HepG2 (cell line): ENCODE data around the gene GPATCH4. TPM values are rescaled to one million over a fixed set of nuclear protein-coding genes. Genes with fewer than 3 reads are reported as not detected.

Experiments used
- GTF3A ChIP-seq: sonication (generic); formaldehyde crosslinking; conservative IDR thresholded peaks from 2 replicates; pipeline ENCODE4 v1.4.0; 2020; ENCODE audit warnings: mild to moderate bottlenecking, missing genetic modification reagents
- KLF6 ChIP-seq: IDR thresholded peaks from 2 replicates; pipeline ENCODE4 v1.8.0; 2016; ENCODE audit warnings: missing biosample characterization, missing genetic modification reagents
- SAP130 ChIP-seq: IDR thresholded peaks from 2 replicates; pipeline ENCODE4 v1.6.1; 2016; ENCODE audit warnings: low read depth
- SP1 ChIP-seq, 2 experiments: fragments of 450-650 bp in 1 of 2; sonication (generic) in 1 of 2; formaldehyde crosslinking in 1 of 2; IDR thresholded peaks; 2 replicates each; pipeline versions ENCODE4 v1.4.0 to v1.6.1; 2016 to 2020; ENCODE audit warnings: missing genetic modification reagents in 1 of 2
- TGIF2 ChIP-seq: IDR thresholded peaks from 2 replicates; pipeline ENCODE4 v1.6.1; 2016; ENCODE audit warnings: control low read depth, missing compliant biosample characterization
- THYN1 ChIP-seq: sonication (generic); formaldehyde crosslinking; IDR thresholded peaks from 2 replicates; pipeline ENCODE4 v1.8.1; 2023; ENCODE audit warnings: low read depth, mild to moderate bottlenecking, moderate library complexity, missing genetic modification reagents, borderline replicate concordance
- ZFP82 ChIP-seq: sonication (generic); formaldehyde crosslinking; IDR thresholded peaks from 2 replicates; pipeline ENCODE4 v1.5.1; 2020; ENCODE audit warnings: mild to moderate bottlenecking, missing genetic modification reagents, borderline replicate concordance
- ZMAT3 ChIP-seq: sonication (generic); formaldehyde crosslinking; conservative IDR thresholded peaks from 2 replicates; pipeline ENCODE4 v1.7.0; 2021; ENCODE audit warnings: missing genetic modification reagents
- ZNF136 ChIP-seq: sonication (generic); formaldehyde crosslinking; IDR thresholded peaks from 2 replicates; pipeline ENCODE4 v1.8.1; 2022; ENCODE audit warnings: low read depth, mild to moderate bottlenecking, moderate library complexity, missing genetic modification reagents
- ZNF142 ChIP-seq: sonication (generic); formaldehyde crosslinking; IDR thresholded peaks from 2 replicates; pipeline ENCODE4 v1.4.0; 2020; ENCODE audit warnings: missing genetic modification reagents
- ZNF225 ChIP-seq: sonication (generic); formaldehyde crosslinking; IDR thresholded peaks from 2 replicates; pipeline ENCODE4 v1.4.0; 2020; ENCODE audit warnings: mild to moderate bottlenecking, missing genetic modification reagents
- ZNF350 ChIP-seq: sonication (generic); formaldehyde crosslinking; IDR thresholded peaks from 2 replicates; pipeline ENCODE4 v1.4.0; 2020; ENCODE audit warnings: mild to moderate bottlenecking, low read depth, missing genetic modification reagents, borderline replicate concordance
- ZNF564 ChIP-seq: sonication (generic); formaldehyde crosslinking; IDR thresholded peaks from 2 replicates; pipeline ENCODE4 v1.8.1; 2023; ENCODE audit warnings: mild to moderate bottlenecking, missing genetic modification reagents
- polyA plus RNA-seq, 8 experiments: library from polyadenylated mRNA; depleted of rRNA in 3 of 8; stranded (reverse) in 7 of 8; unstranded in 1 of 8; fragments of >200 nt; fragmentation: Illumina TruSeq in 4 of 8; extraction: Trizol in 4 of 8; gene quantifications; 2 replicates each; pipeline versions ENCODE4 v1.2.1 to v1.2.3, GENCODE V29; 2011 to 2016; ENCODE audit warnings: low read depth in 4 of 8, missing spikeins in 1 of 8, mixed read lengths in 1 of 8; ENCODE audit not compliant: insufficient read depth in 1 of 8
- total RNA-seq, 5 experiments: library from RNA; depleted of rRNA; stranded (reverse); fragments of >200 nt; fragmentation: Illumina TruSeq; extraction: Trizol; gene quantifications; 2 replicates each; pipeline ENCODE4 v1.2.3, GENCODE V29; 2016; ENCODE audit warnings: low read depth in 1 of 5
- TF ChIP-seq, protein P1 (sequence below): sonication (generic); formaldehyde crosslinking; IDR thresholded peaks from 2 replicates; pipeline ENCODE4 v1.9.0; 2021; ENCODE audit warnings: missing genetic modification reagents, borderline replicate concordance
- TF ChIP-seq, protein P2 (sequence below): sonication (generic); formaldehyde crosslinking; IDR thresholded peaks from 2 replicates; pipeline ENCODE4 v1.4.0; 2020; ENCODE audit warnings: missing genetic modification reagents, borderline replicate concordance
- TF ChIP-seq, protein P3 (sequence below): sonication (generic); formaldehyde crosslinking; IDR thresholded peaks from 2 replicates; pipeline ENCODE4 v1.5.0; 2020; ENCODE audit warnings: missing genetic modification reagents, mild to moderate bottlenecking, borderline replicate concordance

Gene GPATCH4
- total and polyA plus RNA-seq, 2 of the 13 experiments (the other 11 are each of a cell fraction or from before 2014, with no cell fraction given), result 19.2 to 37.9 TPM

DNA sequence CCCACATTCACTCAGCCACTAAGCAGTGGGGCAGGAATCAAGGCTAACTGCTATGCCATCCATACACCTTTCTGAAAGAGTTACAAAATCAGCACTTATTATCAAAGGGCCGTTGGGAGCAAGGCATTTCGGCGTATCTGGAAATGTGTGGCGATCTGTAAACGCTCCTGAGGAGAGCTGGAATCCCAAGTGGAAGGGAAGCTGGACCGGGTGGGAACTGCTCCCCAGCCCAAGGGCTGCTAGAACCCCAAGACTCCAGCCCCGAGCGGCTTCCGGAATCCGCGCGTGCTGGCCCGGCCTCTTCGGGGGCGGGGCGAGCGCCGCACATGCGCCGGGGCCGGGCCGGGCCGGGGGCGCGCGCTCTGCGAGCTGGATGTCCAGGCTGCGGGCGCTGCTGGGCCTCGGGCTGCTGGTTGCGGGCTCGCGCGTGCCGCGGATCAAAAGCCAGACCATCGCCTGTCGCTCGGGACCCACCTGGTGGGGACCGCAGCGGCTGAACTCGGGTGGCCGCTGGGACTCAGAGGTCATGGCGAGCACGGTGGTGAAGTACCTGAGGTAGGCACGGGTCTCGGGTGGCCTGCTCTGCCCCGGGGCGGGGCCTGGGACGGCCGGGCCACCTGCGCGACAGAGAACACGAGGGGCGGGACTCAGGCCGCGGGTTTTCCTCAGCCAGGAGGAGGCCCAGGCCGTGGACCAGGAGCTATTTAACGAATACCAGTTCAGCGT lies 9.7 kb downstream of the GPATCH4 start, which contains the start of gene NAXE (continued):
- TF ChIP-seq, protein P1, sequence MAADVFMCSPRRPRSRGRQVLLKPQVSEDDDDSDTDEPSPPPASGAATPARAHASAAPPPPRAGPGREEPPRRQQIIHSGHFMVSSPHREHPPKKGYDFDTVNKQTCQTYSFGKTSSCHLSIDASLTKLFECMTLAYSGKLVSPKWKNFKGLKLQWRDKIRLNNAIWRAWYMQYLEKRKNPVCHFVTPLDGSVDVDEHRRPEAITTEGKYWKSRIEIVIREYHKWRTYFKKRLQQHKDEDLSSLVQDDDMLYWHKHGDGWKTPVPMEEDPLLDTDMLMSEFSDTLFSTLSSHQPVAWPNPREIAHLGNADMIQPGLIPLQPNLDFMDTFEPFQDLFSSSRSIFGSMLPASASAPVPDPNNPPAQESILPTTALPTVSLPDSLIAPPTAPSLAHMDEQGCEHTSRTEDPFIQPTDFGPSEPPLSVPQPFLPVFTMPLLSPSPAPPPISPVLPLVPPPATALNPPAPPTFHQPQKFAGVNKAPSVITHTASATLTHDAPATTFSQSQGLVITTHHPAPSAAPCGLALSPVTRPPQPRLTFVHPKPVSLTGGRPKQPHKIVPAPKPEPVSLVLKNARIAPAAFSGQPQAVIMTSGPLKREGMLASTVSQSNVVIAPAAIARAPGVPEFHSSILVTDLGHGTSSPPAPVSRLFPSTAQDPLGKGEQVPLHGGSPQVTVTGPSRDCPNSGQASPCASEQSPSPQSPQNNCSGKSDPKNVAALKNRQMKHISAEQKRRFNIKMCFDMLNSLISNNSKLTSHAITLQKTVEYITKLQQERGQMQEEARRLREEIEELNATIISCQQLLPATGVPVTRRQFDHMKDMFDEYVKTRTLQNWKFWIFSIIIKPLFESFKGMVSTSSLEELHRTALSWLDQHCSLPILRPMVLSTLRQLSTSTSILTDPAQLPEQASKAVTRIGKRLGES (CRISPR knock-in tag), result no peak
- no peak for TF ChIP-seq THYN1 (CRISPR knock-in tag)
- no peak for TF ChIP-seq ZNF225 (CRISPR knock-in tag)
- TF ChIP-seq, protein P2, sequence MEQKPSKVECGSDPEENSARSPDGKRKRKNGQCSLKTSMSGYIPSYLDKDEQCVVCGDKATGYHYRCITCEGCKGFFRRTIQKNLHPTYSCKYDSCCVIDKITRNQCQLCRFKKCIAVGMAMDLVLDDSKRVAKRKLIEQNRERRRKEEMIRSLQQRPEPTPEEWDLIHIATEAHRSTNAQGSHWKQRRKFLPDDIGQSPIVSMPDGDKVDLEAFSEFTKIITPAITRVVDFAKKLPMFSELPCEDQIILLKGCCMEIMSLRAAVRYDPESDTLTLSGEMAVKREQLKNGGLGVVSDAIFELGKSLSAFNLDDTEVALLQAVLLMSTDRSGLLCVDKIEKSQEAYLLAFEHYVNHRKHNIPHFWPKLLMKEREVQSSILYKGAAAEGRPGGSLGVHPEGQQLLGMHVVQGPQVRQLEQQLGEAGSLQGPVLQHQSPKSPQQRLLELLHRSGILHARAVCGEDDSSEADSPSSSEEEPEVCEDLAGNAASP (CRISPR knock-in tag), result peak; percentile 45; the same call in 1 of the 2 replicates
- peak; percentile 79 for TF ChIP-seq SAP130 (CRISPR knock-in tag)
- TF ChIP-seq SP1 (IDR thresholded peaks at IDR 0.05), result no peak
- 0 out of 2 replicates have a peak, but pooled peaks have one; percentile 9 for TF ChIP-seq SP1 (CRISPR knock-in tag; IDR thresholded peaks at IDR 0.05)
- TF ChIP-seq ZNF564 (CRISPR knock-in tag), result no peak
- peak; percentile 69; the same call in 1 of the 2 replicates for TF ChIP-seq KLF6 (CRISPR knock-in tag)
- 0 out of 2 replicates have a peak, but pooled peaks have one; percentile 16 for TF ChIP-seq ZNF350 (CRISPR knock-in tag)
- TF ChIP-seq GTF3A (CRISPR knock-in tag), result 0 out of 2 replicates have a peak, but pooled peaks have one; percentile 44
- TF ChIP-seq, protein P3, sequence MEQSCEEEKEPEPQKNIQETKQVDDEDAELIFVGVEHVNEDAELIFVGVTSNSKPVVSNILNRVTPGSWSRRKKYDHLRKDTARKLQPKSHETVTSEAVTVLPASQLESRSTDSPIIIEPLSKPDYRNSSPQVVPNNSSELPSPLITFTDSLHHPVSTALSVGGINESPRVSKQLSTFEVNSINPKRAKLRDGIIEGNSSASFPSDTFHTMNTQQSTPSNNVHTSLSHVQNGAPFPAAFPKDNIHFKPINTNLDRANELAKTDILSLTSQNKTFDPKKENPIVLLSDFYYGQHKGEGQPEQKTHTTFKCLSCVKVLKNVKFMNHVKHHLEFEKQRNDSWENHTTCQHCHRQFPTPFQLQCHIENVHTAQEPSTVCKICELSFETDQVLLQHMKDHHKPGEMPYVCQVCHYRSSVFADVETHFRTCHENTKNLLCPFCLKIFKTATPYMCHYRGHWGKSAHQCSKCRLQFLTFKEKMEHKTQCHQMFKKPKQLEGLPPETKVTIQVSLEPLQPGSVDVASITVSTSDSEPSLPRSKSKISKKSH (CRISPR knock-in tag), result no peak; the same call in 1 of the 2 replicates
- 0 out of 2 replicates have a peak, but pooled peaks have one; percentile 50 for TF ChIP-seq ZNF136 (CRISPR knock-in tag)
- TF ChIP-seq ZNF142 (CRISPR knock-in tag), result peak; percentile 65; the same call in 1 of the 2 replicates
- TF ChIP-seq ZMAT3 (CRISPR knock-in tag), result no peak
- TF ChIP-seq ZFP82 (CRISPR knock-in tag), result peak; percentile 71; the same call in 1 of the 2 replicates
- no peak for TF ChIP-seq TGIF2 (CRISPR knock-in tag)
